H9 (cell line): Measurements from ENCODE around the gene TMEM121. TPM values are rescaled to one million over a fixed set of nuclear protein-coding genes. Genes with fewer than 3 reads are reported as not detected.
"Not testable (repeated sequence)": the region's sequence is repeated elsewhere in the genome, so short reads cannot be mapped to it uniquely, and the experiment has no call there.

Experiments
- DNase-seq: peaks from one replicate; pipeline ENCODE4 v3.0.0-alpha.2; 2017
- H2AFZ ChIP-seq: one replicate; pipeline ENCODE4 v1.6.1; 2013; ENCODE audit warnings: mild to moderate bottlenecking, low read length, control low read depth, moderate library complexity
- H2AK5ac ChIP-seq: 2 replicates; pipeline ENCODE4 v1.6.1; 2013; ENCODE audit warnings: low read length, control low read depth, mixed read lengths; ENCODE audit not compliant: insufficient read length
- H2BK120ac ChIP-seq: one replicate; pipeline ENCODE4 v1.6.1; 2013; ENCODE audit warnings: low read depth, mild to moderate bottlenecking, low read length, control low read depth, inconsistent platforms; ENCODE audit not compliant: poor library complexity, severe bottlenecking
- H2BK12ac ChIP-seq: 2 replicates; pipeline ENCODE4 v1.6.1; 2013; ENCODE audit warnings: low read length, control low read depth, mixed read lengths, low read depth; ENCODE audit not compliant: insufficient read length
- H2BK15ac ChIP-seq: 2 replicates; pipeline ENCODE4 v1.6.1; 2013; ENCODE audit warnings: low read depth, low read length, control low read depth
- H2BK20ac ChIP-seq: one replicate; pipeline ENCODE4 v1.6.1; 2013; ENCODE audit warnings: low read depth, mild to moderate bottlenecking, low read length, control low read depth, inconsistent platforms; ENCODE audit not compliant: poor library complexity, severe bottlenecking
- H2BK5ac ChIP-seq: 2 replicates; pipeline ENCODE4 v1.6.1; 2013; ENCODE audit warnings: low read length, control low read depth, mixed read lengths; ENCODE audit not compliant: insufficient read length
- H3K14ac ChIP-seq: 2 replicates; pipeline ENCODE4 v1.6.1; 2013; ENCODE audit warnings: low read length, control low read depth; ENCODE audit not compliant: insufficient read depth
- H3K18ac ChIP-seq: 2 replicates; pipeline ENCODE4 v1.6.1; 2013; ENCODE audit warnings: low read depth, mild to moderate bottlenecking, mixed read lengths, low read length, control low read depth; ENCODE audit not compliant: insufficient read length
- H3K23ac ChIP-seq: 2 replicates; pipeline ENCODE4 v1.6.1; 2013; ENCODE audit warnings: low read length, control low read depth, mixed read lengths, low read depth; ENCODE audit not compliant: insufficient read length
- H3K23me2 ChIP-seq: 2 replicates; pipeline ENCODE4 v1.6.1; 2013; ENCODE audit warnings: low read depth, mild to moderate bottlenecking, mixed read lengths, low read length, control low read depth; ENCODE audit not compliant: insufficient read length, poor library complexity, severe bottlenecking
- H3K27ac ChIP-seq: 2 replicates; pipeline ENCODE4 v1.5.1; 2013; ENCODE audit warnings: low read length, control low read depth, mixed read lengths, low read depth; ENCODE audit not compliant: insufficient read length
- H3K27me3 ChIP-seq: 2 replicates; pipeline ENCODE4 v1.6.1; 2013; ENCODE audit warnings: low read length, control low read depth, inconsistent platforms; ENCODE audit not compliant: insufficient read depth
- H3K4ac ChIP-seq: 2 replicates; pipeline ENCODE4 v1.6.1; 2013; ENCODE audit warnings: low read depth, mild to moderate bottlenecking, control low read depth, inconsistent platforms, low read length, moderate library complexity
- H3K4me1 ChIP-seq: 2 replicates; pipeline ENCODE4 v1.6.1; 2013; ENCODE audit warnings: low read length, control low read depth, inconsistent platforms; ENCODE audit not compliant: insufficient read depth
- H3K4me2 ChIP-seq: 2 replicates; pipeline ENCODE4 v1.6.1; 2013; ENCODE audit warnings: low read length, control low read depth, mixed read lengths; ENCODE audit not compliant: insufficient read length, insufficient read depth
- H3K56ac ChIP-seq: 2 replicates; pipeline ENCODE4 v1.6.1; 2013; ENCODE audit warnings: low read depth, mild to moderate bottlenecking, mixed read lengths, low read length, control low read depth; ENCODE audit not compliant: insufficient read length
- H3K79me1 ChIP-seq: 2 replicates; pipeline ENCODE4 v1.6.1; 2013; ENCODE audit warnings: low read depth, mild to moderate bottlenecking, moderate library complexity, low read length, control low read depth, inconsistent platforms; ENCODE audit not compliant: insufficient read depth, poor library complexity, severe bottlenecking
- H3K79me2 ChIP-seq: 2 replicates; pipeline ENCODE4 v1.6.1; 2013; ENCODE audit warnings: low read length, control low read depth, inconsistent platforms; ENCODE audit not compliant: insufficient read depth
- H3K9ac ChIP-seq: 2 replicates; pipeline ENCODE4 v1.6.1; 2013; ENCODE audit warnings: low read length, control low read depth, mixed read lengths; ENCODE audit not compliant: insufficient read length; ENCODE audit errors: extremely low read depth
- H3K9me3 ChIP-seq: one replicate; pipeline ENCODE4 v1.6.1; 2013; ENCODE audit warnings: low read depth, low read length, inconsistent platforms; ENCODE audit not compliant: control insufficient read depth
- H3T11ph ChIP-seq: one replicate; pipeline ENCODE4 v1.6.1; 2013; ENCODE audit warnings: mild to moderate bottlenecking, low read length, control low read depth, inconsistent platforms
- H4K20me1 ChIP-seq: one replicate; pipeline ENCODE4 v1.6.1; 2013; ENCODE audit not compliant: control insufficient read depth, insufficient read length, insufficient read depth
- H4K5ac ChIP-seq: 2 replicates; pipeline ENCODE4 v1.6.1; 2013; ENCODE audit warnings: low read depth, mild to moderate bottlenecking, mixed read lengths, low read length, control low read depth; ENCODE audit not compliant: insufficient read length
- H4K8ac ChIP-seq: replicated peaks from 2 replicates; pipeline ENCODE4 v1.6.1; 2013; ENCODE audit warnings: low read length, control low read depth, mixed read lengths, low read depth; ENCODE audit not compliant: insufficient read length
- H4K91ac ChIP-seq: 2 replicates; pipeline ENCODE4 v1.6.1; 2013; ENCODE audit warnings: low read depth, mild to moderate bottlenecking, moderate library complexity, mixed read lengths, low read length, control low read depth; ENCODE audit not compliant: insufficient read length
- H3K27ac Mint-ChIP-seq, 3 experiments: 2 replicates in 2 of 3; 3 replicates in 1 of 3; pipeline ENCODE4 v1.8.0; 2020 to 2021; ENCODE audit warnings: mixed read lengths in 3 of 3, mild to moderate bottlenecking in 1 of 3, moderate library complexity in 1 of 3
- H3K27me3 Mint-ChIP-seq: 2 replicates; pipeline ENCODE4 v1.8.0; 2021; ENCODE audit warnings: low read depth, mild to moderate bottlenecking, moderate library complexity, mixed read lengths
- H3K36me3 Mint-ChIP-seq, 3 experiments: 2 replicates in 2 of 3; 3 replicates in 1 of 3; pipeline ENCODE4 v1.8.0; 2020 to 2021; ENCODE audit warnings: low read depth in 3 of 3, mixed read lengths in 3 of 3; ENCODE audit not compliant: insufficient read depth in 1 of 3
- H3K4me1 Mint-ChIP-seq, 2 experiments: 2 replicates each; pipeline ENCODE4 v1.8.0; 2020; ENCODE audit warnings: mixed read lengths in 2 of 2
- H3K4me3 Mint-ChIP-seq, 2 experiments: 2 replicates in 1 of 2; 3 replicates in 1 of 2; pipeline ENCODE4 v1.8.0; 2020 to 2021; ENCODE audit warnings: mild to moderate bottlenecking in 2 of 2, mixed read lengths in 2 of 2, moderate library complexity in 1 of 2
- H3K9me3 Mint-ChIP-seq, 2 experiments: 2 replicates in 1 of 2; 3 replicates in 1 of 2; pipeline ENCODE4 v1.8.0; 2020; ENCODE audit warnings: mild to moderate bottlenecking in 2 of 2, mixed read lengths in 2 of 2, moderate library complexity in 1 of 2
- WGBS: extraction: QIAGEN DNeasy Blood & Tissue Kit; methylation state at CpG from one replicate; pipeline ENCODE4 v1.1.7; 2013; ENCODE audit warnings: missing lambda C conversion rate, low lambda C conversion rate, mixed read lengths; ENCODE audit not compliant: insufficient read length; ENCODE audit errors: extremely low coverage; 5-methylcytosine and 5-hydroxymethylcytosine counted together
- total RNA-seq: library from RNA; stranded (reverse); gene quantifications from 2 replicates; pipeline ENCODE4 v1.2.1, GENCODE V29; 2021

The TMEM121 gene
- total RNA-seq, 1 experiment from 2014 or later = 2.6 TPM

GRCh38 chr14:105574411-105574810 lies 48.0 kb downstream of the TMEM121 start:
- H2BK12ac ChIP-seq, H2BK20ac ChIP-seq, H2BK5ac ChIP-seq, H3K27me3 ChIP-seq, H3K4me1 Mint-ChIP-seq, H2BK120ac ChIP-seq, H3T11ph ChIP-seq, H3K4ac ChIP-seq, H3K4me2 ChIP-seq, H3K27ac Mint-ChIP-seq, H3K14ac ChIP-seq, H3K4me3 Mint-ChIP-seq, H3K79me2 ChIP-seq, H4K8ac ChIP-seq, H3K4me1 ChIP-seq, H3K18ac ChIP-seq, H3K9ac ChIP-seq, H3K23me2 ChIP-seq, H3K79me1 ChIP-seq, H3K56ac ChIP-seq, H2BK15ac ChIP-seq, H4K5ac ChIP-seq, DNase-seq, H3K23ac ChIP-seq, H3K27ac ChIP-seq, H4K91ac ChIP-seq, H2AFZ ChIP-seq, H4K20me1 ChIP-seq, H2AK5ac ChIP-seq: not testable (repeated sequence)
- Mint-ChIP-seq H3K36me3 (peaks cover 33 to 39% (median 38%) of the 10 kb centered on the region in 3 experiments; a peak in 6 of 7 replicates), H3K27me3 (peaks cover 12% of the 10 kb centered on the region), H3K9me3 (peaks cover 46 to 56% of the 10 kb centered on the region in 2 experiments)
- no CpG with 5 or more reads among the region's 17 CpGs for WGBS
- peaks cover 50% of the 10 kb centered on the region for H3K9me3 ChIP-seq

DNA sequence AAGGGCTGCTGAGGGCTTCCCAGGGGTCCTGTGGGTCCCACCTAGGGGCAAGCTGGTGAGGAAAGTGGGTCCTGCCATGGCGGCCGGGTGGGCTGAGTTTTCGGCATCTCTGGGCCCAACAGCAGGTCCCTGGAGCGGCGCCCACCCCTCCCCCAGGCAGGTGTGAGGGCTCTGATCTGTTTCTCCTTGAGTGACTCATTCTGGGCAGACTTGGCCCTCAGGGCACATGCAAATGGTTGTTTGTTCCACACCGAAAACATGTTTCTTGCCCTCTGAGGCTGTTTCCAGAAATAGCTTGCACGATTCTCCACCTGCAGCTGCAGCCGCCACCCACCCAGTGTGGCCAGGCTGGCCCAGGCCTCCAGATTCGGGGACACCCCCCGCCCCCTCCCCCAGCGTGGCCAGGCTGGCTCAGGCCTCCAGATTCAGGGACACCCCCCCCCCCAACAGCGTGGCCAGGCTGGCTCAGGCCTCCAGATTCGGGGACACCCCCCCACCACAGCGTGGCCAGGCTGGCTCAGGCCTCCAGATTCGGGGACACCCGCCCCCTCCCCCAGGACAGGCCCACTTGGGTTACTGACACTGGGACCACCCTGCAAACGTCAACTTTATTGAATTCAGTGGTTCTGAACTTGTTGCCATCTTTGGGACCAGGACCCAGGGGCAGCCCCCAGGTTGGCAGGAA lies 48.8 kb downstream of the TMEM121 start:
- H3K79me1 ChIP-seq, H3K4me3 Mint-ChIP-seq, H3K4me2 ChIP-seq, H3K27ac Mint-ChIP-seq, DNase-seq, H3K79me2 ChIP-seq, H3K9ac ChIP-seq, H3K23me2 ChIP-seq, H2BK20ac ChIP-seq, H4K8ac ChIP-seq, H3K14ac ChIP-seq, H3K18ac ChIP-seq, H2AFZ ChIP-seq, H2BK5ac ChIP-seq, H4K20me1 ChIP-seq, H2BK120ac ChIP-seq, H2BK12ac ChIP-seq, H3K4ac ChIP-seq, H3K23ac ChIP-seq, H4K91ac ChIP-seq, H3K4me1 ChIP-seq, H2AK5ac ChIP-seq, H3K27ac ChIP-seq, H4K5ac ChIP-seq, H2BK15ac ChIP-seq, H3K4me1 Mint-ChIP-seq, H3K56ac ChIP-seq, H3T11ph ChIP-seq, H3K27me3 ChIP-seq: not testable (repeated sequence)
- Mint-ChIP-seq H3K27me3 (peaks cover 12% of the 10 kb centered on the region), H3K36me3 (peaks cover 32 to 34% (median 33%) of the 10 kb centered on the region in 3 experiments; a peak in 6 of 7 replicates), H3K9me3 (peaks cover 39 to 49% of the 10 kb centered on the region in 2 experiments)
- peaks cover 43% of the 10 kb centered on the region for H3K9me3 ChIP-seq
- no CpG with 5 or more reads among the region's 17 CpGs for WGBS
